Right atrium auricular region (tissue), 2 donors: Measurements from ENCODE around the gene MPIG6B. TPM values are rescaled to one million over a fixed set of nuclear protein-coding genes. Genes with fewer than 3 reads are reported as not detected.

Experiments used
- DNase-seq: peaks from one replicate; pipeline ENCODE4 v3.0.0-alpha.2; 2019; ENCODE audit warnings: low spot score
- H3K27ac ChIP-seq, 2 donors: fragments of 200-600 bp; sonication (generic); 1 replicate in 1 of 2; 2 replicates in 1 of 2; pipeline ENCODE4 v1.5.1; 2016 to 2019
- H3K27me3 ChIP-seq, 2 donors: fragments of 200-600 bp; sonication (generic); one replicate each; pipeline versions ENCODE4 v1.5.1 to v1.6.0; 2017 to 2019
- H3K36me3 ChIP-seq: fragments of 200-600 bp; sonication (generic); one replicate; pipeline ENCODE4 v1.5.1; 2016
- H3K4me1 ChIP-seq, 2 donors: fragments of 200-600 bp; sonication (generic); one replicate each; pipeline versions ENCODE4 v1.5.1 to v1.6.0; 2017 to 2019
- H3K4me3 ChIP-seq, 2 donors: fragments of 200-600 bp; sonication (generic); 1 replicate in 1 of 2; 2 replicates in 1 of 2; pipeline ENCODE4 v1.5.1; 2017 to 2019; ENCODE audit warnings: mild to moderate bottlenecking in 1 of 2, moderate library complexity in 1 of 2
- H3K9me3 ChIP-seq, 2 donors: fragments of 200-600 bp; sonication (generic); one replicate each; pipeline ENCODE4 v1.5.1; 2019
- CTCF ChIP-seq, 2 donors: fragments of 200-600 bp; sonication (generic); IDR thresholded peaks; one replicate each; pipeline ENCODE4 v1.5.1; 2019; ENCODE audit warnings: antibody characterized with exemption in 2 of 2
- total RNA-seq, 2 donors: library from RNA; depleted of rRNA; stranded (reverse); fragments of >200 nt; gene quantifications; one replicate each; pipeline ENCODE4 v1.1.0, GENCODE V29; 2016

MPIG6B gene
- total RNA-seq, 2 donors from 2014 or later, result 0.55 TPM; not detected in 1

GRCh38 chr6:31692886-31693285, 30.3 kb upstream of the MPIG6B start:
- no peaks in the 10 kb centered on the region for H3K9me3 ChIP-seq
- no peak overlapping the region for H3K27ac ChIP-seq
- H3K4me3 ChIP-seq, result no peak overlapping the region
- H3K27me3 ChIP-seq, result no peaks in the 10 kb centered on the region
- no peak for TF ChIP-seq CTCF (IDR thresholded peaks at IDR 0.05)
- H3K36me3 ChIP-seq, result peaks cover 92% of the 10 kb centered on the region
- DNase-seq, result no peak
- H3K4me1 ChIP-seq, result peaks cover 0 to 2% of the 10 kb centered on the region in 2 donors

GRCh38 chr6:31693535-31693934, 29.6 kb upstream of the MPIG6B start:
- DNase-seq, result no peak
- no peaks in the 10 kb centered on the region for H3K9me3 ChIP-seq
- no peak overlapping the region for H3K27ac ChIP-seq
- peaks cover 86% of the 10 kb centered on the region for H3K36me3 ChIP-seq
- H3K4me1 ChIP-seq, result peaks cover 0 to 4% of the 10 kb centered on the region in 2 donors
- H3K27me3 ChIP-seq, result no peaks in the 10 kb centered on the region
- TF ChIP-seq CTCF (IDR thresholded peaks at IDR 0.05), result no peak
- H3K4me3 ChIP-seq, result no peak overlapping the region

- no peak overlapping the region for H3K27ac ChIP-seq
- no peak overlapping the region for H3K4me3 ChIP-seq
- peaks cover 0 to 22% of the 10 kb centered on the region in 2 donors for H3K4me1 ChIP-seq
- DNase-seq, result no peak
- peaks cover 66% of the 10 kb centered on the region for H3K36me3 ChIP-seq
- TF ChIP-seq CTCF (IDR thresholded peaks at IDR 0.05), result no peak
- H3K9me3 ChIP-seq, result no peaks in the 10 kb centered on the region
- H3K27me3 ChIP-seq, result no peaks in the 10 kb centered on the region
Measured at GRCh38 chr6:31697555-31697954, 25.6 kb upstream of the MPIG6B start.

GRCh38 chr6:31700740-31701401, 22.3 kb upstream of the MPIG6B start:
- no peak overlapping the region for H3K27ac ChIP-seq
- H3K4me3 ChIP-seq, result no peak overlapping the region
- H3K9me3 ChIP-seq, result no peaks in the 10 kb centered on the region
- no peak for TF ChIP-seq CTCF (IDR thresholded peaks at IDR 0.05)
- H3K4me1 ChIP-seq, result peaks cover 0 to 22% of the 10 kb centered on the region in 2 donors
- no peaks in the 10 kb centered on the region for H3K27me3 ChIP-seq
- no peak for DNase-seq
- peaks cover 40% of the 10 kb centered on the region for H3K36me3 ChIP-seq

GRCh38 chr6:31701666-31702404, 21.3 kb upstream of the MPIG6B start:
- Histone ChIP-seq H3K9me3 (no peaks in the 10 kb centered on the region), H3K4me1 (peaks cover 0 to 22% of the 10 kb centered on the region in 2 donors), H3K4me3 (peak overlapping the region; percentile 78 to 82), H3K27me3 (no peaks in the 10 kb centered on the region), H3K27ac (peak overlapping the region; percentile 97 to 98), H3K36me3 (peaks cover 30% of the 10 kb centered on the region)
- no peak for TF ChIP-seq CTCF (IDR thresholded peaks at IDR 0.05)
- no peak for DNase-seq
